GM12874 (cell line): ENCODE measurements around the gene C16orf87.

ENCODE experiments used
- TF ChIP-seq, protein P1 (sequence below): IDR thresholded peaks from 2 replicates; pipeline ENCODE4 v1.5.1; 2011; ENCODE audit warnings: low read depth, mild to moderate bottlenecking, control low read depth, low read length, moderate library complexity; ENCODE audit not compliant: insufficient read depth

The C16orf87 gene

DNA sequence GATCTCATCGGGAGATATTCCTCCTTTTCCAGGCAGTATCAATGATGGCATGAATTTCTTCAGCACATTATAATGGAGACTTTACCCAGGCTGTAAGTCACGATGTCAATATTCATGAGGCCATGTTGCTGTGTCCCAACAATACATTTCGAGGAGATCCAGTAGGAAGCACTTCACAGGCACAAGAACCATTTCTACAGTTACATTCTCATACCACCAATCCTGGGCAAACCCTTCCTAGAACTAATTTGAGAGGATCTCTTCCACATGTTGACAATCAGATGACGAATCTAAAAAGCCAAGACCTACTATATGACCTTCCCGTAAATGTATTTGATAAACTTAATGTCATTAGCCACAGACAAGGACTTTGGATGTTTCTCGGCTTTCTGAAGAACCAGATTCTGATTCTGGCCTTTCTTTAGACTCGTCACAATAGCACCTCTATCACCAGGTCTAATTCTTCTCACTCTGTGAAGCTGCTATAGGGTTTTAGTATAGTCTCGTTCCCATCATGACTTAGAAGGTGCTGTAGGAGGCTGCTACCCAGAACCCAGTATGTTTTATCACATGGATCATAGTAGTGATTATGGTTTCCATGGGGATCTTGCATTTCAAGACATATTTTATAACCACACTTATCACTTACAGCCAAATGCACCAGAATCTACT is 40.2 kb downstream of the C16orf87 start:
- TF ChIP-seq, protein P1, sequence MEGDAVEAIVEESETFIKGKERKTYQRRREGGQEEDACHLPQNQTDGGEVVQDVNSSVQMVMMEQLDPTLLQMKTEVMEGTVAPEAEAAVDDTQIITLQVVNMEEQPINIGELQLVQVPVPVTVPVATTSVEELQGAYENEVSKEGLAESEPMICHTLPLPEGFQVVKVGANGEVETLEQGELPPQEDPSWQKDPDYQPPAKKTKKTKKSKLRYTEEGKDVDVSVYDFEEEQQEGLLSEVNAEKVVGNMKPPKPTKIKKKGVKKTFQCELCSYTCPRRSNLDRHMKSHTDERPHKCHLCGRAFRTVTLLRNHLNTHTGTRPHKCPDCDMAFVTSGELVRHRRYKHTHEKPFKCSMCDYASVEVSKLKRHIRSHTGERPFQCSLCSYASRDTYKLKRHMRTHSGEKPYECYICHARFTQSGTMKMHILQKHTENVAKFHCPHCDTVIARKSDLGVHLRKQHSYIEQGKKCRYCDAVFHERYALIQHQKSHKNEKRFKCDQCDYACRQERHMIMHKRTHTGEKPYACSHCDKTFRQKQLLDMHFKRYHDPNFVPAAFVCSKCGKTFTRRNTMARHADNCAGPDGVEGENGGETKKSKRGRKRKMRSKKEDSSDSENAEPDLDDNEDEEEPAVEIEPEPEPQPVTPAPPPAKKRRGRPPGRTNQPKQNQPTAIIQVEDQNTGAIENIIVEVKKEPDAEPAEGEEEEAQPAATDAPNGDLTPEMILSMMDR, result no peak

DNA sequence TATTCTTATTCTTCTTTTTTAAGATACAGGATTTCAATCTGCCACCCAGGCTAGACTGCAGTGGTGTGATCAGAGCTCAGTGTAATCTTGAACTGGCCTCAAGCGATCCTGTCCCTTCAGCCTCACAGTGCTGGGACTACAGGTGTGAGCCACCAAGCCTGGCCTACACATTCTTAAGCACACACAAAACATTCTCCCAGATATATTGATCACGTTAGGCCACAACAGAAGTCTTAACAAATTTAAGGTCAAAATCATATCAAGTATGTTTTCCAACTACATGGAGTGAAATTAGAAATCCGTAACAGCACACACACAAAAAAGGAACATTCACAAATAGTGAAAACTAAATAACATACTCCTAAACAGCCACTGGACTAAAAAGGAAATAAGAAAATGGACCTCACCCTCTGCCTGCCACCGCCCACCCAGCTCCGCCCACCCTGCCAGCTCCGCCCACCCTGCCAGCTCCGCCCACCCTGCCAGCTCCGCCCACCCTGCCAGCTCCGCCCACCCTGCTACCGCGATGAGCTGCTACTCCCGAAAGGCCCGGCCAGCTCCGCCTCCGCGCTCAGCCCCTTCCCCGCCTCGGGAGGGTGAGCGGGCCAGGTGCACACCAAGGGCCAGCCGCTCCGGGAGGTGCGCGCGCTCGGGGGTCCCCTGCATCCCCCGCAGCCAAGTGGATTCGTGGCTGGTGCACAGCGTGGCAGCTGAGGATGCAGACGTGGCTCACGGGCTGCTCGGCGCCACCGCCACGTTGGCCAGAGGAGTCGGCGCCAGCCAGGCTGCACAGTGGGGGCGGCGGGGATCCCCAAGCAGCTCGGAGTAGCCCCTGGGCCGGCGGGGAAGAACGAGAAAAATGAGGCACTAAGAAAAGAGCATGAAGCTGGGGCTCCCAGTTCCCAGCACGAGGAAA is 41.2 kb downstream of the C16orf87 start:
- TF ChIP-seq, protein P1, result no peak

DNA sequence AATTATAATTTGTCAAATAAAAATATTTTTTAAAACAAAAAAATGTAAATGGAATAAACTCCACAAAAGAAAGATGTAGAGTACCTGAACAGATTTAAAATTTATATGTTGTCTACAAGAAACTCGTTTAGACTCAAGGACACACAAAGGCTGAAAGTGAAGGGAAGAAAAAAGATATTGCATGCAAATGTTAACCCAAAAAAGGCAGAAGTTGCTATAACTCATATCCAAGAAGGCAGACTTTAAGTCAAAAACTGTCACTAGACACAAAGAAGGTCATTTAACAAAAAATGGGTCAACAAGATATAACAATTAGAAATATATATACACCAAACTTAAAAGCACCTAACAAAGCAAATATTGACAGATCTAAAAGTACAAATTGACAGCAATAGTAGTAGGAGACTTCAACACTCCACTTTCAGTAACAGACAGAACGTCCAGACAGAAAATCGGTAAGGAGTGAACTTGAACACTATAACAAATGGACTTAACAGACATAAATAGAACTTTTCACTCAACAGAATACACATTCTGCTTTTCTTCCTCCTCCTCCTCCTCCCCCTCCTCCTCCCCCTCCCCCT is 42.0 kb downstream of the C16orf87 start:
- TF ChIP-seq, protein P1, result no peak

DNA sequence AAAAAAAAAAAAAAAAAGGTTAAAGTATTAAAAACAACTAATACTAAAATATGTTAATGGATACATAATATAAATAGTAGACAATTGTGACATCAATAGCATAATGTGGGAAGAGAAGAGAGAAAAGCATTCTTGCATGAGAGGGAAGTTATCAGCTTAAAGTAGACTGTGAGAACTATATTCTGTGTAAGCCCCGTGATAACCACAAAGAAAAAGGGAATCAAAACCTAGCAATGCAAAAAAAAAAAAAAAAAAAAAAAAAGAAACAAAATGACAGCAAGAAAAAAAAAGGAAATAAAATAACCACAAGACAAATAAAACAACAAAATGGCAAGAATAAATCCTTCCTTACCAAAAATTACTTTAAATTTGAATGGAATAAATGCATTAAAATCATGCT is 43.1 kb downstream of the C16orf87 start:
- TF ChIP-seq, protein P1, result no peak

DNA sequence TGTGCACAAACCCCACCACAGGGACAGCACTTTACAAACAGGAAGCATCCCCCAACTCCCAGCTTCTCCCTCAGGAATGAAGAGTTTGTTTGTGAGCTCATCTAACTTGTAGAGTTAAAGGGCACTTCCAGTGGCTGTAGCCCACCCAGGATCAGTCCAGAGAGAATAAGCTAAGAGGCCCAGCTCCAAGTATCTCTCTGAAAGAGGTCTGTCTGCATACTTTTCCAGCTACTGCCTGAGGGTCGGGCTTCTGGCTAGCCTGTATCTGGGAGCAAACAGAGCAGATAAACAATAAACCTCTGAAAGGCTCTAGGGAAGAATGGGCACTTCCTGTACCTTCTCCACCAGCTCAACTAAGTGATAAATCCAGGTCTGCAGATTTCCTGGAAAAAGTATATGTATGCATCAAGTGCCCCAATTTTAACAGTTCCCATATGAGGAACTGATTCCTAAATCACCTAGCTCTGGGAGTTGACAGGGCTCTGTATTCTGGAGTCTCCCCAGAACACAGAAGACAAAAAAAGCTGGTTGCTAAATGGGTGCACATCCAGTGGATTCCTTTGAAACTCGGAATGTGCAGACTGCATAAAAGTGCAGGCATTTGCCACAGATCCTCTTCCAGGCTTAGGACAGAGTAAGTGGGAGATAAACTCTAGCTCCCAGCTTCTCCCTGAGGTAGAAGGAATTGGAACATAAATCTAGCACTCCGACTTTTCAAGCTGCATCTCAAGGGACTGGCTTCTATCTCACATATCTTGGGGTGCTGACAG is 45.7 kb downstream of the C16orf87 start:
- TF ChIP-seq, protein P1, result no peak

DNA sequence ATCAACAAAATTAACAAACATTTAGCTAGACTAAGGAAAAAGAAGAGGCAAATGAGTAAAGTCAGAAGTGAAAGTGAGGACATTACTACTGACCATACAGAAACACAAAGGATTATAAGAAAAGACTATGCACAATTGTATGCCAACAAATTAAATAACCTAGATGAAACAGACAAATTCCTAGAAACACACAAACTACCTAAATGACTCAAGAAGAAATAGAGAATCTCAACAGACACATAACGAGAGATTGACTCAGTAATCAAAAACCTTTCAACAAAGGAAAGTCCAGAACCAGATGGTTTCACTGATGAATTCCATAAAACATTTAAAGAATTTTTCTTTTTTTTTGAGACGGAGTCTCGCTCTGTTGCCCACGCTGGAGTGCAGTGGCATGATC is 47.2 kb downstream of the C16orf87 start:
- TF ChIP-seq, protein P1, result no peak

DNA sequence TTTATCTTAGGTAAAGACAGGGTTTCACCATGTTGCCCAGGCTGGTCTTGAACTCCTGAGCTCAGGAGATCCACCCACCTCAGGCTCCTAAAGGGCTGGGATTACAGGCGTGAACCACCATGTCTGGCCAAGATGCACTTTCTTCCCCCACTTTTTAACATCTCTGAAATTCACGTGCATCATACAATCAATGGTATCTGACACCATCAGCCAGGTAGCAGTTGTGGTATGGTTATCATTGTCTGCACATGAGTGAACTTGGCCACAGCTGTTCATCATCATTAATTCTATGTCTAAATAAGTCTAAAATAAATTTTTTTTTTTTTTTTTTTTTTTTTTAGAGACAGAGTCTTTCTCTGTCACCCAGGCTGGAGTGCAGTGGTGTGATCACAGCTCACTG is 48.7 kb downstream of the C16orf87 start:
- TF ChIP-seq, protein P1, result no peak
